Measurements from ENCODE around the gene SHOX. TPM values are rescaled to one million over a fixed set of nuclear protein-coding genes. Genes with fewer than 3 reads are reported as not detected.

The SHOX gene
- total and polyA plus RNA-seq, 10 of the 15 experiments (the other 5 are each of a cell fraction or from before 2014, with no cell fraction given) = 0.42 TPM; not detected in 9

DNA sequence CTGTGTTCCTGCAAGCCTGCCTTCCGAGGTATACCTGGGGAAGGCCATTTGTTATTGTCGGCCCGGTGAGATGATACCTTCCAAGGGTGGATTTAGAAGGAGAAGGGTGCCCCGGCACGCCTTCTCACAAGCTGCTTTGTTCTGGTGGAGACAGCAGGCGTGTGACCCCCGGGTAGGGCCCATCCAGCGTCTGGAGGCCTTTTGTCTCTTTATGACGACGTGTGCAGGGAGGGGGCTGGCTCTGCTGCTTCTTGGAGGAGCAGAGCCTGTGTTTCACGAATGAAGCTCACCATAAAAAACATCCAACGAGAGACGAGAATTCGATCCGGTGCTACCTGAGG is 45.3 kb downstream of the SHOX start:
- Histone ChIP-seq H3K27me3 (replicated peaks in 1 of 2; ENCODE audit: control insufficient read depth in 2 of 2, insufficient read depth in 2 of 2, low read length in 1 of 2) (no peaks in the 10 kb centered on the region), H3K9me3 (replicated peaks; ENCODE audit: control insufficient read depth, insufficient read depth, low read length) (no peaks in the 10 kb centered on the region; the same call in 2 of the 3 replicates), H3K4me3 (no peak overlapping the region), H3K36me3 (ENCODE audit: control insufficient read depth in 2 of 2, insufficient read depth in 2 of 2, low read length in 1 of 2) (no peaks in the 10 kb centered on the region), H3K79me2 (ENCODE audit: control insufficient read depth, insufficient read depth, low read length) (no peaks in the 10 kb centered on the region), H3K4me1 (ENCODE audit: control insufficient read depth, insufficient read depth, low read length) (no peaks in the 10 kb centered on the region), H3K4me2 (ENCODE audit: control insufficient read depth, insufficient read depth) (no peak overlapping the region), H2AFZ (ENCODE audit: control insufficient read depth, low read depth, low read length) (no peak overlapping the region), H4K20me1 (ENCODE audit: control insufficient read depth, insufficient read depth) (no peaks in the 10 kb centered on the region), H3K27ac (ENCODE audit: control insufficient read depth, insufficient read depth) (no peak overlapping the region), H3K9ac (ENCODE audit: control insufficient read depth, insufficient read depth, low read length) (no peak overlapping the region)
- WGBS (ENCODE audit: insufficient coverage, insufficient replicate concordance, low lambda C conversion rate, missing lambda C conversion rate) = 28% methylated on average over 15 of the region's 15 CpGs
- intact Hi-C loops (cut with micrococcal nuclease; ENCODE audit: unreplicated experiment) = no loop called here
- no TSS peak for BruUV-seq (replicated peaks)
- FAIRE-seq = no peak
- in situ Hi-C loops (cut with MboI) = no loop called here
- CTCF ChIA-PET = no interaction called here
- SMC1A ChIA-PET (ENCODE audit: uncharacterized antibody, unreplicated experiment) = no interaction called here
- TF ChIP-seq SUPT20H (IDR thresholded peaks at IDR 0.05; ENCODE audit: borderline replicate concordance, control insufficient read depth, low read depth, low read length) (no peak), NBN (IDR thresholded peaks at IDR 0.05) (no peak), TCF7 (IDR thresholded peaks at IDR 0.05; ENCODE audit: borderline replicate concordance) (no peak), MTA2 (IDR thresholded peaks at IDR 0.05; ENCODE audit: low read depth) (no peak), RAD51 (IDR thresholded peaks at IDR 0.05) (no peak), HCFC1 (IDR thresholded peaks at IDR 0.05; ENCODE audit: low read length) (no peak), LARP7 (IDR thresholded peaks at IDR 0.05) (no peak), ESRRA (IDR thresholded peaks at IDR 0.05; ENCODE audit: low read length) (no peak)
- TF ChIP-seq, protein P1, sequence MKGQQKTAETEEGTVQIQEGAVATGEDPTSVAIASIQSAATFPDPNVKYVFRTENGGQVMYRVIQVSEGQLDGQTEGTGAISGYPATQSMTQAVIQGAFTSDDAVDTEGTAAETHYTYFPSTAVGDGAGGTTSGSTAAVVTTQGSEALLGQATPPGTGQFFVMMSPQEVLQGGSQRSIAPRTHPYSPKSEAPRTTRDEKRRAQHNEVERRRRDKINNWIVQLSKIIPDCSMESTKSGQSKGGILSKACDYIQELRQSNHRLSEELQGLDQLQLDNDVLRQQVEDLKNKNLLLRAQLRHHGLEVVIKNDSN (IDR thresholded peaks at IDR 0.05; ENCODE audit: borderline replicate concordance, extremely low read length, insufficient read depth, low read depth, low read length) = no peak
- TF ChIP-seq, protein P2, sequence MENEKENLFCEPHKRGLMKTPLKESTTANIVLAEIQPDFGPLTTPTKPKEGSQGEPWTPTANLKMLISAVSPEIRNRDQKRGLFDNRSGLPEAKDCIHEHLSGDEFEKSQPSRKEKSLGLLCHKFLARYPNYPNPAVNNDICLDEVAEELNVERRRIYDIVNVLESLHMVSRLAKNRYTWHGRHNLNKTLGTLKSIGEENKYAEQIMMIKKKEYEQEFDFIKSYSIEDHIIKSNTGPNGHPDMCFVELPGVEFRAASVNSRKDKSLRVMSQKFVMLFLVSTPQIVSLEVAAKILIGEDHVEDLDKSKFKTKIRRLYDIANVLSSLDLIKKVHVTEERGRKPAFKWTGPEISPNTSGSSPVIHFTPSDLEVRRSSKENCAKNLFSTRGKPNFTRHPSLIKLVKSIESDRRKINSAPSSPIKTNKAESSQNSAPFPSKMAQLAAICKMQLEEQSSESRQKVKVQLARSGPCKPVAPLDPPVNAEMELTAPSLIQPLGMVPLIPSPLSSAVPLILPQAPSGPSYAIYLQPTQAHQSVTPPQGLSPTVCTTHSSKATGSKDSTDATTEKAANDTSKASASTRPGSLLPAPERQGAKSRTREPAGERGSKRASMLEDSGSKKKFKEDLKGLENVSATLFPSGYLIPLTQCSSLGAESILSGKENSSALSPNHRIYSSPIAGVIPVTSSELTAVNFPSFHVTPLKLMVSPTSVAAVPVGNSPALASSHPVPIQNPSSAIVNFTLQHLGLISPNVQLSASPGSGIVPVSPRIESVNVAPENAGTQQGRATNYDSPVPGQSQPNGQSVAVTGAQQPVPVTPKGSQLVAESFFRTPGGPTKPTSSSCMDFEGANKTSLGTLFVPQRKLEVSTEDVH (IDR thresholded peaks at IDR 0.05; ENCODE audit: low read depth, partially characterized antibody) = no peak
- POLR2A ChIA-PET = no interaction called here
- RAD21 ChIA-PET (ENCODE audit: unreplicated experiment) = no interaction called here
- DNase-seq (ENCODE audit: low read depth, low spot score) = no peak
- ATAC-seq = no peak

All from GM12878 (cell line).